CD4-positive, alpha-beta T cell (primary cell): ENCODE measurements around the gene RREB1. TPM values are rescaled to one million over a fixed set of nuclear protein-coding genes. Genes with fewer than 3 reads are reported as not detected.

Experiments used
- ATAC-seq: fragments of 200-7000 bp; cut with Tn5 transposase; one replicate; pipeline ENCODE4 v1.10.0; 2022; ENCODE audit warnings: mild to moderate bottlenecking; ENCODE audit not compliant: poor library complexity
- CTCF ChIA-PET: fragments of 350-600 bp; sonication (Branson Sonifier 250); formaldehyde crosslinking; loops from one replicate; lab custom pipeline; 2021; ENCODE audit warnings: antibody characterized with exemption, inconsistent platforms; lab: Charles Lee
- POLR2A ChIA-PET: fragments of 350-600 bp; sonication (Branson Sonifier 250); formaldehyde crosslinking; loops from one replicate; lab custom pipeline; 2021; ENCODE audit warnings: antibody characterized with exemption, inconsistent platforms; lab: Charles Lee
- DNase-seq, 14 experiments: peaks; one replicate each; pipeline ENCODE4 v3.0.0-alpha.2; 2013 to 2020; ENCODE audit warnings: mixed read lengths in 2 of 14
- H3K27ac ChIP-seq, 2 donors: one replicate each; pipeline versions ENCODE4 v1.5.1 to v1.7.0; 2013; ENCODE audit warnings: low read length in 2 of 2, low read depth in 1 of 2, mild to moderate bottlenecking in 1 of 2
- H3K27me3 ChIP-seq, 2 experiments: 1 replicate in 1 of 2; 2 replicates in 1 of 2; pipeline versions ENCODE4 v1.6.1 to v1.7.0; 2013; ENCODE audit warnings: low read length in 2 of 2, control low read depth in 1 of 2, mild to moderate bottlenecking in 1 of 2, moderate library complexity in 1 of 2; ENCODE audit not compliant: insufficient read depth in 2 of 2, control insufficient read depth in 1 of 2
- H3K36me3 ChIP-seq: one replicate; pipeline ENCODE4 v1.6.1; 2013; ENCODE audit warnings: low read length, control low read depth; ENCODE audit not compliant: insufficient read depth
- H3K4me1 ChIP-seq: one replicate; pipeline ENCODE4 v1.6.1; 2013; ENCODE audit warnings: low read length, control low read depth; ENCODE audit not compliant: insufficient read depth
- H3K4me3 ChIP-seq: one replicate; pipeline ENCODE4 v1.5.1; 2013; ENCODE audit warnings: mild to moderate bottlenecking, low read length, moderate library complexity
- H3K9me3 ChIP-seq, 2 experiments: 1 replicate in 1 of 2; 2 replicates in 1 of 2; pipeline versions ENCODE4 v1.6.1 to v1.7.0; 2013; ENCODE audit warnings: low read length in 2 of 2, mild to moderate bottlenecking in 2 of 2, control low read depth in 1 of 2, moderate library complexity in 1 of 2; ENCODE audit not compliant: control insufficient read depth in 1 of 2, insufficient read depth in 1 of 2
- H3K27ac Mint-ChIP-seq: one replicate; pipeline ENCODE4 v1.8.0; 2020; ENCODE audit warnings: mixed read lengths
- H3K27me3 Mint-ChIP-seq: one replicate; pipeline ENCODE4 v1.8.0; 2021; ENCODE audit warnings: mixed read lengths
- H3K36me3 Mint-ChIP-seq: one replicate; pipeline ENCODE4 v1.8.0; 2021; ENCODE audit warnings: low read depth, mixed read lengths
- H3K4me1 Mint-ChIP-seq: one replicate; pipeline ENCODE4 v1.8.0; 2021; ENCODE audit warnings: low read depth, mixed read lengths
- H3K4me3 Mint-ChIP-seq: one replicate; pipeline ENCODE4 v1.8.0; 2020; ENCODE audit warnings: mild to moderate bottlenecking, mixed read lengths
- H3K9me3 Mint-ChIP-seq: one replicate; pipeline ENCODE4 v1.8.0; 2020; ENCODE audit warnings: mixed read lengths
- intact Hi-C, 2 experiments: fragments of 100-400 bp; cut with DNase I in 1 of 2; cut with micrococcal nuclease in 1 of 2; formaldehyde crosslinking; loops; one replicate each; pipeline versions ENCODE4 v1.15.1 to v1.9.0; 2023 to 2025; cut with DNase I, micrococcal nuclease
- total RNA-seq, 174 experiments: library from RNA in 2 of 174; stranded (reverse) in 2 of 174; gene quantifications; one replicate each; pipeline ENCODE4 v1.2.3 and lab custom pipeline; 2021 to 2026
- TF ChIP-seq, protein P1 (sequence below): fragments of 200-600 bp; IDR thresholded peaks from one replicate; pipeline ENCODE4 v1.8.0; 2022; ENCODE audit warnings: antibody characterized with exemption, mild to moderate bottlenecking

RREB1 gene
- total RNA-seq, 2 experiments from 2014 or later, result 56.5 to 60.0 TPM

DNA sequence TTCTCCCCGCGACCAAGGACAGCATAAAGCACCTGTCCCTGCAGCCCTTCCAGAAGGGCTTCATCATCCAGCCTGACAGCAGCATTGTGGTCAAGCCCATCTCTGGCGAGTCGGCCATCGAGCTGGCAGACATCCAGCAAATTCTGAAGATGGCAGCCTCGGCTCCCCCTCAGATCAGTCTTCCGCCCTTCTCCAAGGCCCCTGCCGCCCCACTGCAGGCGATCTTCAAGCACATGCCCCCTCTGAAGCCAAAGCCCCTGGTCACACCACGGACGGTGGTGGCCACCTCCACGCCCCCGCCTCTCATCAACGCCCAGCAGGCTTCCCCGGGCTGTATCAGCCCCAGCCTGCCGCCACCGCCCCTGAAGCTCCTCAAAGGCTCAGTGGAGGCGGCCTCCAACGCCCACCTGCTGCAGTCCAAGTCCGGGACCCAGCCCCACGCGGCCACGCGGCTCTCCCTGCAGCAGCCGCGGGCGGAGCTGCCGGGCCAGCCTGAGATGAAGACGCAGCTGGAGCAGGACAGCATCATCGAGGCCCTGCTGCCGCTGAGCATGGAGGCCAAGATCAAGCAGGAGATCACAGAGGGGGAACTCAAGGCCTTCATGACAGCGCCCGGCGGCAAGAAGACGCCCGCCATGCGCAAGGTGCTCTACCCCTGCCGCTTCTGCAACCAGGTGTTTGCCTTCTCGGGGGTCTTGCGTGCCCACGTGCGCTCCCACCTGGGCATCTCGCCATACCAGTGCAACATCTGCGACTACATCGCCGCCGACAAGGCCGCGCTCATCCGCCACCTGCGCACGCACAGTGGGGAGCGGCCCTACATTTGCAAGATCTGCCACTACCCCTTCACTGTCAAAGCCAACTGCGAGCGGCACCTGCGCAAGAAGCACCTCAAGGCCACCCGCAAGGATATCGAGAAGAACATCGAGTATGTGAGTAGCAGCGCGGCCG lies 121.9 kb downstream of the RREB1 start:
- H3K4me1 Mint-ChIP-seq, result peaks cover 10% of the 10 kb centered on the region
- Histone ChIP-seq H3K9me3 (peaks cover 0 to 5% of the 10 kb centered on the region in 2 experiments), H3K4me3 (no peak overlapping the region), H3K36me3 (peaks cover 75% of the 10 kb centered on the region), H3K27me3 (no peaks in the 10 kb centered on the region), H3K27ac (no peak overlapping the region), H3K4me1 (peaks cover 7% of the 10 kb centered on the region)
- no peak for ATAC-seq
- ChIA-PET POLR2A (no interaction called here), CTCF (interaction anchor here (0.6 kb wide), 1 partner anchor 324 kb away, joined by 3 read pairs; no protein-coding TSS in a partner anchor)
- H3K27ac Mint-ChIP-seq, result no peak overlapping the region
- no peaks in the 10 kb centered on the region for H3K27me3 Mint-ChIP-seq
- peaks cover 72% of the 10 kb centered on the region for H3K36me3 Mint-ChIP-seq
- TF ChIP-seq, protein P1, sequence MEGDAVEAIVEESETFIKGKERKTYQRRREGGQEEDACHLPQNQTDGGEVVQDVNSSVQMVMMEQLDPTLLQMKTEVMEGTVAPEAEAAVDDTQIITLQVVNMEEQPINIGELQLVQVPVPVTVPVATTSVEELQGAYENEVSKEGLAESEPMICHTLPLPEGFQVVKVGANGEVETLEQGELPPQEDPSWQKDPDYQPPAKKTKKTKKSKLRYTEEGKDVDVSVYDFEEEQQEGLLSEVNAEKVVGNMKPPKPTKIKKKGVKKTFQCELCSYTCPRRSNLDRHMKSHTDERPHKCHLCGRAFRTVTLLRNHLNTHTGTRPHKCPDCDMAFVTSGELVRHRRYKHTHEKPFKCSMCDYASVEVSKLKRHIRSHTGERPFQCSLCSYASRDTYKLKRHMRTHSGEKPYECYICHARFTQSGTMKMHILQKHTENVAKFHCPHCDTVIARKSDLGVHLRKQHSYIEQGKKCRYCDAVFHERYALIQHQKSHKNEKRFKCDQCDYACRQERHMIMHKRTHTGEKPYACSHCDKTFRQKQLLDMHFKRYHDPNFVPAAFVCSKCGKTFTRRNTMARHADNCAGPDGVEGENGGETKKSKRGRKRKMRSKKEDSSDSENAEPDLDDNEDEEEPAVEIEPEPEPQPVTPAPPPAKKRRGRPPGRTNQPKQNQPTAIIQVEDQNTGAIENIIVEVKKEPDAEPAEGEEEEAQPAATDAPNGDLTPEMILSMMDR, result no peak
- no peaks in the 10 kb centered on the region for H3K9me3 Mint-ChIP-seq
- no peak for DNase-seq
- intact Hi-C loops, result no loop called here
- no peak overlapping the region for H3K4me3 Mint-ChIP-seq

DNA sequence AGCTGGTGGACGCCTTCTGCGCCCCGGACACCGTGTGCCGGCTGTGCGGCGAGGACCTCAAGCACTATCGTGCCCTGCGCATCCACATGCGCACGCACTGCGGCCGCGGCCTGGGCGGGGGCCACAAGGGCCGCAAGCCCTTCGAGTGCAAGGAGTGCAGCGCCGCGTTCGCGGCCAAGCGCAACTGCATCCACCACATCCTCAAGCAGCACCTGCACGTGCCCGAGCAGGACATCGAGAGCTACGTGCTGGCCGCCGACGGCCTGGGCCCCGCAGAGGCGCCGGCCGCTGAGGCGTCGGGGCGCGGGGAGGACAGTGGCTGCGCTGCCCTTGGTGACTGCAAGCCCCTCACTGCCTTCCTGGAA lies 122.5 kb downstream of the RREB1 start:
- H3K36me3 ChIP-seq, result peaks cover 75% of the 10 kb centered on the region

DNA sequence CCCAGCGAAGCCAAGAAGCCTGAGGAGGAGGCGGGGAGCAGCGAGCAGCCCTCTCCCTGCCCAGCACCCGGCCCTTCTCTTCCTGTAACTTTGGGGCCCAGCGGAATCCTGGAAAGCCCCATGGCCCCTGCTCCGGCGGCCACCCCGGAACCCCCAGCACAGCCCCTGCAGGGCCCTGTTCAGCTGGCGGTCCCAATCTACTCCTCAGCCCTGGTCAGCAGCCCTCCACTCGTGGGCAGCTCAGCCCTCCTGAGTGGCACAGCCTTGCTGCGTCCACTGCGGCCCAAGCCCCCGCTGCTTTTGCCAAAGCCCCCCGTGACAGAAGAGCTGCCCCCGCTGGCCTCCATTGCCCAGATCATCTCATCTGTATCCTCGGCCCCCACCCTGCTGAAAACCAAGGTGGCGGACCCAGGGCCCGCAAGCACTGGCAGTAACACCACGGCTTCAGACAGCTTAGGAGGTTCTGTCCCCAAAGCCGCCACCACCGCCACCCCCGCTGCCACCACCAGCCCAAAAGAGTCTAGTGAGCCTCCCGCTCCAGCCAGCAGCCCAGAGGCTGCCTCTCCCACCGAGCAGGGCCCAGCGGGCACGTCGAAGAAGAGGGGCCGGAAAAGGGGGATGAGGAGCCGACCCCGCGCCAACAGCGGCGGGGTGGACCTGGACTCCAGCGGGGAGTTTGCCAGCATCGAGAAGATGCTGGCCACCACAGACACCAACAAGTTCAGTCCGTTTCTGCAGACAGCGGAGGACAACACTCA lies 123.4 kb downstream of the RREB1 start:
- POLR2A ChIA-PET, result no interaction called here
- H3K27me3 Mint-ChIP-seq, result no peaks in the 10 kb centered on the region
- CTCF ChIA-PET, result no interaction called here

More for the DNA sequence above, 122.5 kb downstream of the RREB1 start:
- ATAC-seq (no peak), DNase-seq (no peak)
- Mint-ChIP-seq H3K36me3 (peaks cover 72% of the 10 kb centered on the region), H3K9me3 (no peaks in the 10 kb centered on the region), H3K4me1 (peaks cover 8% of the 10 kb centered on the region), H3K27me3 (no peaks in the 10 kb centered on the region), H3K4me3 (no peak overlapping the region), H3K27ac (no peak overlapping the region)
- Histone ChIP-seq H3K27ac (no peak overlapping the region), H3K4me3 (no peak overlapping the region), H3K27me3 (no peaks in the 10 kb centered on the region), H3K9me3 (peaks cover 0 to 5% of the 10 kb centered on the region in 2 experiments), H3K4me1 (peaks cover 7% of the 10 kb centered on the region)
- POLR2A ChIA-PET, result no interaction called here
- intact Hi-C loops, result no loop called here
- TF ChIP-seq, protein P1, result no peak
- CTCF ChIA-PET, result no interaction called here

More for the DNA sequence above, 123.4 kb downstream of the RREB1 start:
- Histone ChIP-seq H3K9me3 (peaks cover 0 to 5% of the 10 kb centered on the region in 2 experiments), H3K4me3 (no peak overlapping the region), H3K27me3 (no peaks in the 10 kb centered on the region), H3K4me1 (peaks cover 7% of the 10 kb centered on the region), H3K27ac (no peak overlapping the region), H3K36me3 (peaks cover 76% of the 10 kb centered on the region)
- H3K27ac Mint-ChIP-seq, result no peak overlapping the region
- ATAC-seq (no peak), DNase-seq (no peak)
- H3K9me3 Mint-ChIP-seq, result no peaks in the 10 kb centered on the region
- H3K36me3 Mint-ChIP-seq, result peaks cover 72% of the 10 kb centered on the region
- no peak overlapping the region for H3K4me3 Mint-ChIP-seq
- intact Hi-C loops, result no loop called here
- TF ChIP-seq, protein P1, result no peak
- H3K4me1 Mint-ChIP-seq, result peaks cover 8% of the 10 kb centered on the region
